HG02642 (cell line): ENCODE results near the gene TMEM243.

Experiments
- ATAC-seq: cut with Tn5 transposase; IDR thresholded peaks from one replicate; pipeline ENCODE4 v1.9.1; 2021; ENCODE audit warnings: mild to moderate bottlenecking; ENCODE audit not compliant: unreplicated experiment, poor library complexity

The TMEM243 gene

GRCh38 chr7:87170828-87171227, 48.7 kb downstream of the TMEM243 start:
- ATAC-seq, result no peak

GRCh38 chr7:87164433-87164832, 55.1 kb downstream of the TMEM243 start:
- ATAC-seq, result no peak

GRCh38 chr7:87159538-87159937, 60.0 kb downstream of the TMEM243 start:
- ATAC-seq, result no peak

- no peak for ATAC-seq
These were observed 62.8 kb downstream of the TMEM243 start for GRCh38 chr7:87156709-87157108.

- ATAC-seq, result no peak
These were observed 63.7 kb downstream of the TMEM243 start for GRCh38 chr7:87155788-87156187.

GRCh38 chr7:87154569-87154968, 65.0 kb downstream of the TMEM243 start:
- no peak for ATAC-seq

GRCh38 chr7:87154166-87154565, 65.4 kb downstream of the TMEM243 start:
- ATAC-seq, result no peak

GRCh38 chr7:87152897-87153641, 66.5 kb downstream of the TMEM243 start:
- ATAC-seq, result peak; percentile 23

GRCh38 chr7:87152112-87152896, 67.2 kb downstream of the TMEM243 start, which contains the start of gene DMTF1:
DMTF1 (plus strand) TSS chr7:87152453; CDS start chr7:87164942, 12,489 bp downstream.
- peak; percentile 87 for ATAC-seq

- ATAC-seq, result peak; percentile 35
These were observed 67.8 kb downstream of the TMEM243 start for GRCh38 chr7:87151729-87152111.

- ATAC-seq, result no peak
These were observed 68.4 kb downstream of the TMEM243 start for GRCh38 chr7:87151002-87151728.

- ATAC-seq, result no peak
These were observed 71.1 kb downstream of the TMEM243 start for GRCh38 chr7:87148332-87148955.

- no peak for ATAC-seq
These were observed 72.0 kb downstream of the TMEM243 start for GRCh38 chr7:87147500-87147899.

GRCh38 chr7:87146740-87147386, 72.7 kb downstream of the TMEM243 start:
- ATAC-seq, result no peak
